ENCODE data around the gene SCYGR5.

GRCh38 chr2:227674485-227674884, 7.9 kb downstream of the SCYGR5 start:
- TF ChIP-seq POLR2AphosphoS5 (IDR thresholded peaks at IDR 0.05) = no peak
- no peak for TF ChIP-seq POLR2A (IDR thresholded peaks at IDR 0.05)
- no peak for TF ChIP-seq CTCF (IDR thresholded peaks at IDR 0.05)

Data from suprapubic skin (tissue), 4 donors.